GM12878 (cell line): Measurements from ENCODE around the gene TBXAS1. TPM values are rescaled to one million over a fixed set of nuclear protein-coding genes. Genes with fewer than 3 reads are reported as not detected.

Experiments
- ATAC-seq: fragments of 200-7000 bp; cut with Tn5 transposase; 3 replicates; pipeline ENCODE4 v1.9.1; 2020; ENCODE audit warnings: mild to moderate bottlenecking, moderate library complexity
- BruUV-seq: library from RNA; stranded (reverse); fragments of 400-500 nt; replicated peaks from 2 replicates; lab custom pipeline; 2021; lab: Mats Ljungman, UMichigan
- CTCF ChIA-PET: fragments of 300-600 bp; sonication (Branson Sonifier 250); formaldehyde crosslinking; extraction: SDS; loops from one replicate; lab custom pipeline; 2021; ENCODE audit warnings: inconsistent platforms; lab: Yijun Ruan, JAX
- POLR2A ChIA-PET: fragments of 350-600 bp; formaldehyde crosslinking; extraction: SDS; loops from one replicate; lab custom pipeline; 2021; ENCODE audit warnings: inconsistent platforms; lab: Charles Lee
- RAD21 ChIA-PET: fragments of 300-600 bp; sonication (Branson Sonifier 250); formaldehyde crosslinking; loops from one replicate; lab custom pipeline; 2023; ENCODE audit warnings: antibody characterized with exemption; ENCODE audit not compliant: unreplicated experiment; lab: Charles Lee
- SMC1A ChIA-PET: fragments of 300-600 bp; sonication (Branson Sonifier 250); formaldehyde crosslinking; loops from one replicate; lab custom pipeline; 2023; ENCODE audit not compliant: unreplicated experiment, uncharacterized antibody; lab: Charles Lee
- DNase-seq: peaks from one replicate; pipeline ENCODE4 v3.0.0-alpha.2; 2011; ENCODE audit warnings: low read depth, low spot score
- FAIRE-seq: peaks from 3 replicates; lab custom pipeline; 2011; peaks lifted over from hg19 to GRCh38; lab: Jason Lieb, UNC
- H2AFZ ChIP-seq: 2 replicates; pipeline ENCODE4 v1.6.0; 2011; ENCODE audit warnings: low read depth, low read length, control low read depth; ENCODE audit not compliant: control insufficient read depth
- H3K27ac ChIP-seq: 2 replicates; pipeline ENCODE4 v1.5.1; 2011; ENCODE audit warnings: control low read depth; ENCODE audit not compliant: control insufficient read depth, insufficient read depth
- H3K27me3 ChIP-seq, 2 experiments: replicated peaks in 1 of 2; 2 replicates each; pipeline versions ENCODE4 v1.6.0 to v1.6.1; 2011; ENCODE audit warnings: low read length in 1 of 2; ENCODE audit not compliant: control insufficient read depth in 2 of 2, insufficient read depth in 2 of 2
- H3K36me3 ChIP-seq, 2 experiments: 2 replicates each; pipeline ENCODE4 v1.5.1; 2011; ENCODE audit warnings: low read length in 1 of 2; ENCODE audit not compliant: control insufficient read depth in 2 of 2, insufficient read depth in 2 of 2
- H3K4me1 ChIP-seq: 2 replicates; pipeline ENCODE4 v1.6.1; 2011; ENCODE audit warnings: mild to moderate bottlenecking, low read length, moderate library complexity, mixed read lengths; ENCODE audit not compliant: control insufficient read depth, insufficient read depth
- H3K4me2 ChIP-seq: 2 replicates; pipeline ENCODE4 v1.6.0; 2011; ENCODE audit warnings: control low read depth; ENCODE audit not compliant: control insufficient read depth, insufficient read depth
- H3K4me3 ChIP-seq: fragments of 200-600 bp; sonication (generic); 2 replicates; pipeline ENCODE4 v1.5.1; 2016
- H3K79me2 ChIP-seq: 2 replicates; pipeline ENCODE4 v1.6.0; 2011; ENCODE audit warnings: low read length; ENCODE audit not compliant: control insufficient read depth, insufficient read depth
- H3K9ac ChIP-seq: 2 replicates; pipeline ENCODE4 v1.8.0; 2011; ENCODE audit warnings: low read length, control low read depth, mixed read lengths; ENCODE audit not compliant: control insufficient read depth, insufficient read depth
- H3K9me3 ChIP-seq: replicated peaks from 3 replicates; pipeline ENCODE4 v1.5.1; 2011; ENCODE audit warnings: mild to moderate bottlenecking, low read length; ENCODE audit not compliant: control insufficient read depth, insufficient read depth
- H4K20me1 ChIP-seq: 2 replicates; pipeline ENCODE4 v1.6.0; 2011; ENCODE audit not compliant: control insufficient read depth, insufficient read depth
- BHLHE40 ChIP-seq, 2 experiments: fragments of 450-650 bp in 1 of 2; IDR thresholded peaks; 2 replicates each; pipeline ENCODE4 v1.6.1; 2011 to 2017; ENCODE audit warnings: low read depth in 2 of 2, borderline replicate concordance in 1 of 2, improper control_type of control experiment in 1 of 2, low read length in 1 of 2, mild to moderate bottlenecking in 1 of 2
- E2F8 ChIP-seq: fragments of 450-650 bp; IDR thresholded peaks from 2 replicates; pipeline ENCODE4 v1.6.1; 2018; ENCODE audit warnings: mild to moderate bottlenecking, low read depth, moderate library complexity; ENCODE audit not compliant: partially characterized antibody
- MEF2B ChIP-seq: fragments of 450-650 bp; IDR thresholded peaks from 2 replicates; pipeline ENCODE4 v1.6.1; 2018; ENCODE audit warnings: mild to moderate bottlenecking, moderate library complexity; ENCODE audit not compliant: partially characterized antibody, poor library complexity, severe bottlenecking
- MTA2 ChIP-seq: fragments of 450-650 bp; IDR thresholded peaks from 2 replicates; pipeline ENCODE4 v1.6.1; 2016; ENCODE audit warnings: low read depth, mild to moderate bottlenecking, moderate library complexity
- MTA3 ChIP-seq: IDR thresholded peaks from 2 replicates; pipeline ENCODE4 v1.6.1; 2012; ENCODE audit warnings: low read length, inconsistent platforms, borderline replicate concordance
- MYB ChIP-seq: fragments of 150-350 bp; IDR thresholded peaks from 2 replicates; pipeline ENCODE4 v1.6.1; 2014; ENCODE audit warnings: mild to moderate bottlenecking, low read depth, low read length, borderline replicate concordance
- MYC ChIP-seq: IDR thresholded peaks from 2 replicates; pipeline ENCODE4 v1.6.1; 2011; ENCODE audit warnings: mild to moderate bottlenecking, low read length, moderate library complexity, inconsistent platforms; ENCODE audit not compliant: insufficient read depth, insufficient replicate concordance, insufficient read length, severe bottlenecking
- NFIC ChIP-seq: IDR thresholded peaks from 2 replicates; pipeline ENCODE4 v1.6.1; 2012; ENCODE audit warnings: low read depth, mild to moderate bottlenecking, inconsistent platforms, low read length, moderate library complexity
- NR2C2 ChIP-seq: IDR thresholded peaks from 2 replicates; pipeline ENCODE4 v1.6.1; 2011; ENCODE audit warnings: borderline replicate concordance, low read depth; ENCODE audit not compliant: control insufficient read depth, insufficient read length
- PML ChIP-seq: IDR thresholded peaks from 2 replicates; pipeline ENCODE4 v1.6.1; 2012; ENCODE audit warnings: low read length, inconsistent platforms
- POLR2A ChIP-seq: IDR thresholded peaks from 2 replicates; pipeline ENCODE4 v1.6.1; 2011; ENCODE audit warnings: low read depth, mild to moderate bottlenecking, low read length
- RB1 ChIP-seq: fragments of 450-650 bp; formaldehyde crosslinking; IDR thresholded peaks from 2 replicates; pipeline ENCODE4 v1.6.1; 2017; ENCODE audit warnings: mild to moderate bottlenecking, borderline replicate concordance
- REST ChIP-seq: IDR thresholded peaks from 2 replicates; pipeline ENCODE4 v1.6.1; 2012; ENCODE audit warnings: mild to moderate bottlenecking, low read depth, low read length
- SRF ChIP-seq, 2 experiments: IDR thresholded peaks; 2 replicates each; pipeline ENCODE4 v1.6.1; 2011; ENCODE audit warnings: low read depth in 2 of 2, low read length in 2 of 2, mild to moderate bottlenecking in 1 of 2, moderate library complexity in 1 of 2
- TARDBP ChIP-seq: IDR thresholded peaks from 2 replicates; pipeline ENCODE4 v1.6.1; 2016; ENCODE audit warnings: borderline replicate concordance
- WRNIP1 ChIP-seq: IDR thresholded peaks from 2 replicates; pipeline ENCODE4 v1.6.1; 2011; ENCODE audit warnings: low read depth, low read length, improper control_type of control experiment, borderline replicate concordance
- ZNF217 ChIP-seq: fragments of 450-650 bp; IDR thresholded peaks from 2 replicates; pipeline ENCODE4 v1.6.1; 2017; ENCODE audit warnings: antibody characterized with exemption, mild to moderate bottlenecking
- WGBS: methylation state at CpG from one replicate; pipeline ENCODE4 v1.1.6; 2016; ENCODE audit warnings: low lambda C conversion rate; ENCODE audit not compliant: insufficient replicate concordance, insufficient coverage; ENCODE audit errors: missing lambda C conversion rate; 5-methylcytosine and 5-hydroxymethylcytosine counted together
- in situ Hi-C: fragments of 300-500 bp; cut with MboI; formaldehyde crosslinking; loops from 9 replicates; pipeline ENCODE4 v1.14.3; 2018; ENCODE audit warnings: mixed read lengths
- intact Hi-C: fragments of 100-400 bp; cut with micrococcal nuclease; formaldehyde crosslinking; loops from one replicate; pipeline ENCODE4 v1.14.2; 2022; ENCODE audit not compliant: unreplicated experiment
- polyA plus RNA-seq, 11 experiments: library from polyadenylated mRNA; depleted of rRNA in 4 of 11; unstranded in 6 of 11; stranded (reverse) in 5 of 11; fragments of >200 nt; fragmentation: Nextera tagmentation in 4 of 11; fragmentation: Illumina TruSeq in 1 of 11; extraction: Ambion mirVana in 4 of 11; extraction: Trizol in 1 of 11; gene quantifications; 1 replicate in 1 of 11; 2 replicates in 10 of 11; pipeline versions ENCODE4 v1.2.1 to v1.2.3, GENCODE V29; 2011 to 2016; ENCODE audit warnings: inconsistent platforms in 2 of 11, missing spikeins in 2 of 11, low read depth in 1 of 11
- total RNA-seq, 4 experiments: library from RNA; depleted of rRNA in 3 of 4; stranded (reverse); fragments of >200 nt in 3 of 4; fragmentation: Illumina TruSeq in 1 of 4; extraction: Trizol in 1 of 4; gene quantifications; 2 replicates each; pipeline versions ENCODE4 v1.2.1 to v1.2.3, GENCODE V29; 2013 to 2021

TBXAS1 gene
- total and polyA plus RNA-seq, 10 of the 15 experiments (the other 5 are each of a cell fraction or from before 2014, with no cell fraction given): 1.5 to 32.7 (median 16.3) TPM

- no peak overlapping the region for H3K4me2 ChIP-seq
- intact Hi-C loops (no loop called here), in situ Hi-C loops (no loop called here)
- no TSS peak for BruUV-seq
- WGBS: 80% methylated on average over 2 of the region's 2 CpGs
- FAIRE-seq: no peak
- no peak overlapping the region for H3K9ac ChIP-seq
- ChIA-PET RAD21 (no interaction called here), CTCF (no interaction called here), SMC1A (no interaction called here), POLR2A (no interaction called here)
- no peaks in the 10 kb centered on the region for H3K79me2 ChIP-seq
- peaks cover 11% of the 10 kb centered on the region for H3K9me3 ChIP-seq
- DNase-seq: no peak
- H2AFZ ChIP-seq: no peak overlapping the region
- no peaks in the 10 kb centered on the region; a peak in 2 of 4 replicates for H3K27me3 ChIP-seq
- no peak overlapping the region for H3K4me3 ChIP-seq
- no peaks in the 10 kb centered on the region for H3K4me1 ChIP-seq
- ATAC-seq: no peak
- H4K20me1 ChIP-seq: no peaks in the 10 kb centered on the region
- no peak overlapping the region for H3K27ac ChIP-seq
- H3K36me3 ChIP-seq: no peaks in the 10 kb centered on the region
- TF ChIP-seq NR2C2: no peak
- no peak for TF ChIP-seq REST
- no peak for TF ChIP-seq BHLHE40 (IDR thresholded peaks at IDR 0.05; ENCODE audit: borderline replicate concordance in 1 of 2, low read depth in 2 of 2, low read length in 1 of 2)
- TF ChIP-seq MYB: no peak
- TF ChIP-seq MEF2B: no peak
- no peak for TF ChIP-seq PML
- no peak for TF ChIP-seq WRNIP1
- TF ChIP-seq POLR2A: no peak
- TF ChIP-seq RB1: no peak
- no peak for TF ChIP-seq MTA2
- no peak for TF ChIP-seq SRF (IDR thresholded peaks at IDR 0.05; ENCODE audit: low read depth in 2 of 2, low read length in 2 of 2)
- TF ChIP-seq MYC: no peak
- no peak for TF ChIP-seq TARDBP
- no peak for TF ChIP-seq E2F8
- TF ChIP-seq ZNF217: no peak
- no peak for TF ChIP-seq NFIC
- TF ChIP-seq MTA3: no peak
Measured at GRCh38 chr7:140068033-140068432, 239.0 kb downstream of the TBXAS1 start.
